HepG2 (cell line): ENCODE measurements around the gene METTL1. TPM values are rescaled to one million over a fixed set of nuclear protein-coding genes. Genes with fewer than 3 reads are reported as not detected.

Source experiments
- ATF7 ChIP-seq, 2 experiments: fragments of 450-650 bp in 1 of 2; sonication (generic) in 1 of 2; formaldehyde crosslinking in 1 of 2; IDR thresholded peaks; 2 replicates each; pipeline versions ENCODE4 v1.4.0 to v1.6.1; 2016 to 2020; ENCODE audit warnings: antibody characterized with exemption in 1 of 2, mild to moderate bottlenecking in 1 of 2, missing genetic modification reagents in 1 of 2
- CAMTA2 ChIP-seq: sonication (generic); formaldehyde crosslinking; IDR thresholded peaks from 2 replicates; pipeline ENCODE4 v1.4.0; 2020; ENCODE audit warnings: mild to moderate bottlenecking, missing genetic modification reagents, borderline replicate concordance
- CTCF ChIP-seq: sonication (generic); formaldehyde crosslinking; IDR thresholded peaks from 2 replicates; pipeline ENCODE4 v1.5.0; 2020; ENCODE audit warnings: mild to moderate bottlenecking, missing genetic modification reagents, moderate library complexity
- ERF ChIP-seq: IDR thresholded peaks from 2 replicates; pipeline ENCODE4 v1.6.1; 2018; ENCODE audit warnings: missing biosample characterization, missing genetic modification reagents
- EZH2 ChIP-seq: conservative IDR thresholded peaks from 2 replicates; pipeline ENCODE4 v1.6.1; 2012; ENCODE audit warnings: mild to moderate bottlenecking, low read depth, low read length, moderate library complexity
- HNRNPUL1 ChIP-seq: fragments of 200-400 bp; formaldehyde crosslinking; IDR thresholded peaks from 2 replicates; pipeline ENCODE4 v1.6.1; 2017; ENCODE audit warnings: low read depth, mild to moderate bottlenecking, low read length, moderate library complexity
- HOXA5 ChIP-seq: sonication (generic); formaldehyde crosslinking; IDR thresholded peaks from 2 replicates; pipeline ENCODE4 v1.4.0; 2020; ENCODE audit warnings: missing genetic modification reagents
- IRF9 ChIP-seq: sonication (generic); formaldehyde crosslinking; IDR thresholded peaks from 2 replicates; pipeline ENCODE4 v1.8.0; 2022; ENCODE audit warnings: missing genetic modification reagents, mild to moderate bottlenecking, borderline replicate concordance
- KAT7 ChIP-seq: IDR thresholded peaks from 2 replicates; pipeline ENCODE4 v1.6.1; 2018; ENCODE audit warnings: borderline replicate concordance, missing compliant biosample characterization
- LRRFIP1 ChIP-seq: sonication (generic); formaldehyde crosslinking; conservative IDR thresholded peaks from 2 replicates; pipeline ENCODE4 v1.4.0; 2020; ENCODE audit warnings: missing genetic modification reagents
- MBD4 ChIP-seq: IDR thresholded peaks from 2 replicates; pipeline ENCODE4 v1.6.1; 2012; ENCODE audit warnings: low read length, inconsistent platforms, borderline replicate concordance
- MIER2 ChIP-seq: IDR thresholded peaks from 2 replicates; pipeline ENCODE4 v1.6.1; 2016; ENCODE audit warnings: missing biosample characterization, missing genetic modification reagents
- SRSF9 ChIP-seq: fragments of 200-400 bp; formaldehyde crosslinking; IDR thresholded peaks from 2 replicates; pipeline ENCODE4 v1.6.1; 2018; ENCODE audit warnings: borderline replicate concordance, mild to moderate bottlenecking, low read depth, low read length; ENCODE audit not compliant: insufficient read depth, poor library complexity, severe bottlenecking
- TCF7L2 ChIP-seq: IDR thresholded peaks from 2 replicates; pipeline ENCODE4 v1.6.1; 2011; ENCODE audit warnings: mild to moderate bottlenecking, low read depth, low read length, moderate library complexity
- XBP1 ChIP-seq: sonication (generic); formaldehyde crosslinking; IDR thresholded peaks from 2 replicates; pipeline ENCODE4 v1.5.0; 2020; ENCODE audit warnings: missing genetic modification reagents
- ZC3H13 ChIP-seq: sonication (generic); formaldehyde crosslinking; IDR thresholded peaks from 2 replicates; pipeline ENCODE4 v1.8.1; 2023; ENCODE audit warnings: mild to moderate bottlenecking, missing genetic modification reagents, moderate library complexity
- ZNF317 ChIP-seq: sonication (generic); formaldehyde crosslinking; IDR thresholded peaks from 2 replicates; pipeline ENCODE4 v1.5.0; 2020; ENCODE audit warnings: mild to moderate bottlenecking, missing genetic modification reagents
- ZNF333 ChIP-seq: sonication (generic); formaldehyde crosslinking; IDR thresholded peaks from 2 replicates; pipeline ENCODE4 v1.4.0; 2020; ENCODE audit warnings: mild to moderate bottlenecking, missing genetic modification reagents, borderline replicate concordance
- ZNF34 ChIP-seq: sonication (generic); formaldehyde crosslinking; IDR thresholded peaks from 2 replicates; pipeline ENCODE4 v1.4.0; 2020; ENCODE audit warnings: mild to moderate bottlenecking, missing genetic modification reagents, borderline replicate concordance
- ZNF44 ChIP-seq: sonication (generic); formaldehyde crosslinking; IDR thresholded peaks from 2 replicates; pipeline ENCODE4 v1.5.1; 2020; ENCODE audit warnings: mild to moderate bottlenecking, missing genetic modification reagents
- ZNF468 ChIP-seq: sonication (generic); formaldehyde crosslinking; IDR thresholded peaks from 2 replicates; pipeline ENCODE4 v1.8.0; 2022; ENCODE audit warnings: mild to moderate bottlenecking, moderate library complexity, missing genetic modification reagents
- ZNF530 ChIP-seq: sonication (generic); formaldehyde crosslinking; IDR thresholded peaks from 2 replicates; pipeline ENCODE4 v1.5.0; 2020; ENCODE audit warnings: low read depth, mild to moderate bottlenecking, missing genetic modification reagents
- ZNF572 ChIP-seq: sonication (generic); formaldehyde crosslinking; IDR thresholded peaks from 2 replicates; pipeline ENCODE4 v1.5.1; 2020; ENCODE audit warnings: mild to moderate bottlenecking, missing genetic modification reagents
- ZNF607 ChIP-seq: sonication (generic); formaldehyde crosslinking; IDR thresholded peaks from 2 replicates; pipeline ENCODE4 v1.5.1; 2020; ENCODE audit warnings: missing genetic modification reagents, mild to moderate bottlenecking, borderline replicate concordance
- polyA plus RNA-seq, 8 experiments: library from polyadenylated mRNA; depleted of rRNA in 3 of 8; stranded (reverse) in 7 of 8; unstranded in 1 of 8; fragments of >200 nt; fragmentation: Illumina TruSeq in 4 of 8; extraction: Trizol in 4 of 8; gene quantifications; 2 replicates each; pipeline versions ENCODE4 v1.2.1 to v1.2.3, GENCODE V29; 2011 to 2016; ENCODE audit warnings: low read depth in 4 of 8, missing spikeins in 1 of 8, mixed read lengths in 1 of 8; ENCODE audit not compliant: insufficient read depth in 1 of 8
- total RNA-seq, 5 experiments: library from RNA; depleted of rRNA; stranded (reverse); fragments of >200 nt; fragmentation: Illumina TruSeq; extraction: Trizol; gene quantifications; 2 replicates each; pipeline ENCODE4 v1.2.3, GENCODE V29; 2016; ENCODE audit warnings: low read depth in 1 of 5

The METTL1 gene
- total and polyA plus RNA-seq, 2 of the 13 experiments (the other 11 are each of a cell fraction or from before 2014, with no cell fraction given) = 34.7 to 36.9 TPM

GRCh38 chr12:57782608-57783465 lies 10.9 kb upstream of the METTL1 start, which contains the start of gene TSFM (continued):
- TF ChIP-seq ZNF333 (CRISPR knock-in tag) = peak; percentile 92; the same call in 1 of the 2 replicates
- peak; percentile 79; the same call in 1 of the 2 replicates for TF ChIP-seq HOXA5 (CRISPR knock-in tag)
- TF ChIP-seq ZNF468 = no peak
- peak; percentile 86; the same call in 1 of the 2 replicates for TF ChIP-seq IRF9 (CRISPR knock-in tag)
- peak; percentile 95 for TF ChIP-seq ERF (CRISPR knock-in tag)
- peak; percentile 35; the same call in 1 of the 2 replicates for TF ChIP-seq ZNF34 (CRISPR knock-in tag)
- no peak for TF ChIP-seq ATF7 (IDR thresholded peaks at IDR 0.05)
- no peak for TF ChIP-seq ATF7 (CRISPR knock-in tag; IDR thresholded peaks at IDR 0.05)
- TF ChIP-seq LRRFIP1 (CRISPR knock-in tag) = no peak
- TF ChIP-seq ZNF530 (CRISPR knock-in tag) = no peak
- TF ChIP-seq CTCF (CRISPR knock-in tag) = peak; percentile 94
- TF ChIP-seq MIER2 = peak; percentile 43; the same call in 1 of the 2 replicates
- TF ChIP-seq ZNF607 (CRISPR knock-in tag) = peak; percentile 85
- TF ChIP-seq EZH2 = no peak
- no peak for TF ChIP-seq TCF7L2
- no peak for TF ChIP-seq SRSF9
- TF ChIP-seq CAMTA2 = 0 out of 2 replicates have a peak, but pooled peaks have one; percentile 45
- no peak for TF ChIP-seq ZNF572 (CRISPR knock-in tag)
- TF ChIP-seq ZC3H13 (CRISPR knock-in tag) = 0 out of 2 replicates have a peak, but pooled peaks have one; percentile 48
- TF ChIP-seq HNRNPUL1 = no peak
- 0 out of 2 replicates have a peak, but pooled peaks have one; percentile 8 for TF ChIP-seq ZNF44 (CRISPR knock-in tag)
- no peak for TF ChIP-seq MBD4
- peak; percentile 84; the same call in 1 of the 2 replicates for TF ChIP-seq ZNF317 (CRISPR knock-in tag)
- no peak for TF ChIP-seq XBP1
- TF ChIP-seq KAT7 = peak; percentile 96; the same call in 1 of the 2 replicates
